Subcutaneous adipose tissue (tissue), 4 donors: ENCODE measurements around the gene STK32C. TPM values are rescaled to one million over a fixed set of nuclear protein-coding genes. Genes with fewer than 3 reads are reported as not detected.

ENCODE experiments used
- total RNA-seq, 4 donors: library from RNA; depleted of rRNA; stranded (reverse); fragments of >200 nt; gene quantifications; one replicate each; pipeline ENCODE4 v1.1.0, GENCODE V29; 2016
- TF ChIP-seq, protein P1 (sequence below): fragments of 450-650 bp; IDR thresholded peaks from one replicate; pipeline ENCODE4 v1.5.1; 2016; ENCODE audit warnings: low read depth, mild to moderate bottlenecking, control low read depth, antibody characterized with exemption, moderate library complexity

Gene STK32C
- total RNA-seq, 4 donors from 2014 or later = 2.9 to 12.3 (median 10.9) TPM

DNA sequence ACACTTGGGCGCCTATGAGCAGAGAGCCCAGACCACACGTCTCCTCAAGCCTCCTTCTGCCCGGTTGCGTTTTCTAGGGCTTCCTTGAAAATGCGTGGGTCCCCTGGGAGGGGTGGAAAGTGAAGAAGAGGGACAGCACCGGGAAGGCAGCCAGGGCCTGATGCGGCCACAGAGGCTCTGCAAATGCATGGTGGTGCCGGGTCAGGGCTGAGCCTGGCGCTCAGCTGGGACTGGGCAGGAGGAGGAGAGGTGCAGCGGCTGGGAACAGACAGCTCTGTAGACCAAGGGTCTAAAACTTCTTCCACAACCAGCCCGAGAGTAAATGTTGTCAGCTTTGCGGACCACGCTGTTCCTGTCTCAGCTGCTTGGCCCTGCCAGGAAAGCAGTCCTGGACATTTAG, 119.4 kb downstream of the STK32C start:
- TF ChIP-seq, protein P1, sequence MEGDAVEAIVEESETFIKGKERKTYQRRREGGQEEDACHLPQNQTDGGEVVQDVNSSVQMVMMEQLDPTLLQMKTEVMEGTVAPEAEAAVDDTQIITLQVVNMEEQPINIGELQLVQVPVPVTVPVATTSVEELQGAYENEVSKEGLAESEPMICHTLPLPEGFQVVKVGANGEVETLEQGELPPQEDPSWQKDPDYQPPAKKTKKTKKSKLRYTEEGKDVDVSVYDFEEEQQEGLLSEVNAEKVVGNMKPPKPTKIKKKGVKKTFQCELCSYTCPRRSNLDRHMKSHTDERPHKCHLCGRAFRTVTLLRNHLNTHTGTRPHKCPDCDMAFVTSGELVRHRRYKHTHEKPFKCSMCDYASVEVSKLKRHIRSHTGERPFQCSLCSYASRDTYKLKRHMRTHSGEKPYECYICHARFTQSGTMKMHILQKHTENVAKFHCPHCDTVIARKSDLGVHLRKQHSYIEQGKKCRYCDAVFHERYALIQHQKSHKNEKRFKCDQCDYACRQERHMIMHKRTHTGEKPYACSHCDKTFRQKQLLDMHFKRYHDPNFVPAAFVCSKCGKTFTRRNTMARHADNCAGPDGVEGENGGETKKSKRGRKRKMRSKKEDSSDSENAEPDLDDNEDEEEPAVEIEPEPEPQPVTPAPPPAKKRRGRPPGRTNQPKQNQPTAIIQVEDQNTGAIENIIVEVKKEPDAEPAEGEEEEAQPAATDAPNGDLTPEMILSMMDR = no peak

DNA sequence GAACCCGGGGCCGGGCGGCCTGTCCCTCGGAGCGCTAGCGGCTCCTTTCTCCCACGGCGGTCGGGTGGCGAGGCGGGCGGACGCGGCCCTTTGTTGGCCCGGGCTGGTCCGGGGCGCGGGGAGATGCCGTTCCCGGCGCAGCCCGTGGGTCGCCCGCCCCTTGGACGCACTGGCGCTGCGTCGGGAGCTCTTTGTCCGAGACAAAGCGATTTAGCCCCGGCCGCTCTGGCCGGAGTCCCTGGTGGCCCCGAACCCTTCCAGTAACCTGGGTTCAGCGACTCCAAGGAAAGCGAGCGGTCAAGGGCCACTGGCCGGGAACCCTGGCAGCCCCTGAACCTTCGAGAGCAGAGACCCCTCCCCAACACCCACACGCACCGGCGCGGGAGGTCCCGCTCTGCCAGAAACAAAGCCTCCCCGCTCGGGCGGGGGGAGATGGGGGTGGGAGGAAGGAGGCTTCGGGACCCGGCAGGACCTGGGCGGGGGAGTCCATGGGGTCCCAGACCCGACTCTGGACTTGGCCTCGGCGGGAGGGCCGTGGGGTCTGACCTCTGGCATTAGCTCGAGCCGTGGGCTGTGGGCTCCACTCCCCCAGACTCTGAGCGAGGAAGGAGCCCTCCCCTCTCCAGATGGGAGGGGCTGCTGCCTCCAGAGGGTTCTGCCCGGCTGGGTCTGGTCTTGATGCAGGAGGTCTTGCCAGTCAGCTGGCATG, 120.2 kb downstream of the STK32C start:
- TF ChIP-seq, protein P1 = no peak

DNA sequence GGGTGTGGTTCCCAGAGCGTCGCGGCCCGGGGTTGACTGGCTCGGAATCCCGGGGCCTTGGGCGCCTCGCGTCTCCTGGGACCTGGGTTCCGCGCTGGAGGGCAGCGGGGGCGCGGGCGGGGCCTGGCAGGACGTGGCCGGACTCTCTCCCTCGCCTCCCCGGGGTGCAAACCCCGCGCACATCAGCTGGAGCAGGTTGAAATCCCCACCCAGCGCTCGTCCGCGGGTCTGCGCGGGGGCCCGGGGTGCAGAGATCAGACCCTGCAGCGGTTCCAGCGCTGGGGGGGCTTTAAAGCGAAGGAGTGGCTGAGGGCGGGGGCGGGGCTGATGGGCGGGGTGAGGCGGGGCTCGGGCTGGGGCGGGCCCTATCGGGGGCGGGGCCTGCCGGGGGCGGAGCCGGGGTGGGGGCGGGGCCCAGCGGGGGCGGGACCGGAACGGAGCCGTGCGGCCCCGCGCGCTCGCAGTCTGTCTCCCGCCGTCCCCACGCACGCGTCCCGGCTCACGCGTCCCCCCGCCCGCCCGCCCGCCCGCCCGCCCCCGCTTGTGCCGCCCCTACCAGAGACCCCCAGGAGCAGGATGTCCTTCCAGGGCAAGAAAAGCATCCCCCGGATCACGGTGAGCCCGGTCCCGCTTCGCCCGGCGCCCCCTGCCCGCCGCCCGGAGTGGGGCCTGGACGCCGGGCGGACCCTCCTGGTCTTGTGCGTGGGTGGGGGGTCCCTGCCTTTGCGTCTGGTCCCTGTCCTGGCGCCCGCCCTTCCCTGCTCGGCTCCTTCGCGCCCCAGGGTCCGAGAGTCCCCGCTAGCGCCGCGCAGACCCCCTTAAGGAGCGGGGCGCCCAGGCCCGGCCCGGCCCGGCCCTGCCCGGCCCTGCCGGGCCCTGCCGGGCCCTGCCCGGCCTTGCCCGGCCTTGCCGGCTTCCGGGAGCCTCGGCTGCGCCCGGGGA, 121.0 kb downstream of the STK32C start, which contains the start of gene DPYSL4:
Gene DPYSL4, plus strand, starts transcription at position 461 of the 942 bp plus-strand sequence. Its CDS starts 116 bp downstream, at position 577.
- TF ChIP-seq, protein P1 = no peak

DNA sequence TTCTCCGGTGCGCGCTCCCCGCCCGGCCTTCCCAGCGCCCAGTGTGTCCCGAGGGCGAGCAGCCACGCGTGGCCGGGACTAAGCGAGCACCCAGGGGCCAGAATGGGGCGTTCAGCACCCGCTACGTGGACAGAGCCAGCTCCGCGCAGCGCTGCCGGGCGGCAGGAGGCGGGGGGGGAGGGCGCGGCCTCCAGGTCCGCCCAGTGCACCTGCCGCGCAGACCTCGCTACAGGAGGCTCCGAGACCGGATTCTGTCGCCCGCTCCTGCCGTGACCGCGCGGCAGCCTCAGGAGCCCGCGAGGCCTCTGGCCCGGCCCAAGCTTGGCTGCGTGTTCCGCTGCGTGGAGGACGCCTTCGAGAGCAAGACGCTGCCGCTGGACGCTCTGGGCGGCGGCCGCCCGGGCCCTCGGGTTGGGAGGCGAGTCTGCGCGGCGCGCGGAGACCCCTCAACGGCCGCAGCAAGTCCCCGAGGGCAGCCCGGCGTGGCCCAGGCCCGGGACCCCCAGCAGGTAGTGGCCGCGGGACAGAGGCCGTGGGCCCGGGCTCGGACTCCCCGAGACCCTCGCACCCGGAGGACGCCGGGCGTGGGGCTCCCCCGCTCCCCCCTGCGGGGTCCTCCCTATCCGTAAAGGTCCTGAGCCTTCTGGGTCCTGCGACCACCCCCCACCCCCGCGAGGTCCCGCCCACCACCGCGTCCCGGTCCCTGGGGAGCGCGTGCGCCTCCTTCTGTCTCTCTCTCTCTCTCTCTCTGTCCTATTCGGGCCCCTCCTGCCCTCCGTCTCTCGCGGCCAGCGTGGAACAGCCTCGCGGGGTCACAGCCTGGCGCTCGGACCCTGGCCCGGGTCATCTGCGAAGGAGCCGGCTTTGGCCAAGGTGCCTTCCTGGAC, 121.9 kb downstream of the STK32C start:
- TF ChIP-seq, protein P1 = no peak

DNA sequence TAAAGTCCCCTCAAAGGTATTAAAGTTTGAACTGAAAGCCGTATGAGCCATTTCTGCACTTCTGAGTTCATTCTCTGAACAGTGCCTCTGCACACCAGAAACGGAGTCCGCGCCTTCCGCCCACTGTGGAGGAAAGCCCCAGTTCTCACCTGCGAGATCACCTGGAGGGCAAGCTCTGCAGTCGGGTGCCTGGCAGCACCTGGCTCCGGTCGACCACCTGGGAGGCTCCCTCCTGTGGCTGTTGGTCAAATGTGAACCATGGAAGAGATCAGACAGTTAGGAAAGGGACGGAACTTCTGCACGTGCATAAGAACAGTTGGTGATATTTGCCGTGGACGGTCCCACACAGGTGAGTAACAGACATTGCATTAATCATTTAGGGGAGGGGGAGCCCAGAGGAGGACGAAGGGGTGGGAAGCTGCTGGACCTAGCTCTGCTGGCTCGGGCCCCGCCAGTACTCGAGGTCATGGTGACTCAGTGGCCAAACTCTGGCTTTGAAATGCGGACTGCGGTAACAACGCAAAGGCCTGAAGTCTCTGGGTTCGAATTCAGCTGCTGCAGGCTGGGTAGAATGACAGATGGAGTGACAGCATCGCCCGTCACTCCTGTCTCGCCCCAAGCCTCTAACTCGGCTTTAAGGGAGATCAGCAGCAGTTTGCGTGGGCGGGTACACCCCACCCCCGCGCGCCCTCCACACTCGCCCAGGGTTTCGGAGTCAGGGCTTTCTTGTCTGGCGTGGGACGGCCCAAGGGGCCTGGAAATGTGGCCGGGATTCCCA, 122.7 kb downstream of the STK32C start:
- TF ChIP-seq, protein P1 = no peak

DNA sequence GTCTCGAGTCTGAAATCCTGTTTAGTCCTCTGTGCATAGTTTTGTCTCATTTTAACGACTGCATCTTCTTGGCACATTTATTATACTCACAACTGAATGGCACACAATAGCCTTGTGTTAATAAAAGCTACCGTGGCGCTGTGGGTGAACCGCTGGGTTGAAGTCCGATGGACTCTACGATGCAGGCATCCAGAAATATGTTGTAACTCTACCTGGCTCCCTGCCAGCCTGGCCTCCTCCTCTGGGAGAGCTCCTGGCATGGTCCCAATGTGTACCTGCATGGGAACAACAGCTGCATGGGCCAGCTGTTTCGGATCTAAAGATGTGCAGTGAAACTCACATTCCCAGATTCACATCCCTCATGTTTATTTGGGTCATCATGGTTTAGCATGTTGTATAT, 124.7 kb downstream of the STK32C start:
- TF ChIP-seq, protein P1 = no peak
